Measurements from ENCODE around the gene TRPM4.
"Not testable (repeated sequence)": the region's sequence is repeated elsewhere in the genome, so short reads cannot be mapped to it uniquely, and the experiment has no call there.

The TRPM4 gene

DNA sequence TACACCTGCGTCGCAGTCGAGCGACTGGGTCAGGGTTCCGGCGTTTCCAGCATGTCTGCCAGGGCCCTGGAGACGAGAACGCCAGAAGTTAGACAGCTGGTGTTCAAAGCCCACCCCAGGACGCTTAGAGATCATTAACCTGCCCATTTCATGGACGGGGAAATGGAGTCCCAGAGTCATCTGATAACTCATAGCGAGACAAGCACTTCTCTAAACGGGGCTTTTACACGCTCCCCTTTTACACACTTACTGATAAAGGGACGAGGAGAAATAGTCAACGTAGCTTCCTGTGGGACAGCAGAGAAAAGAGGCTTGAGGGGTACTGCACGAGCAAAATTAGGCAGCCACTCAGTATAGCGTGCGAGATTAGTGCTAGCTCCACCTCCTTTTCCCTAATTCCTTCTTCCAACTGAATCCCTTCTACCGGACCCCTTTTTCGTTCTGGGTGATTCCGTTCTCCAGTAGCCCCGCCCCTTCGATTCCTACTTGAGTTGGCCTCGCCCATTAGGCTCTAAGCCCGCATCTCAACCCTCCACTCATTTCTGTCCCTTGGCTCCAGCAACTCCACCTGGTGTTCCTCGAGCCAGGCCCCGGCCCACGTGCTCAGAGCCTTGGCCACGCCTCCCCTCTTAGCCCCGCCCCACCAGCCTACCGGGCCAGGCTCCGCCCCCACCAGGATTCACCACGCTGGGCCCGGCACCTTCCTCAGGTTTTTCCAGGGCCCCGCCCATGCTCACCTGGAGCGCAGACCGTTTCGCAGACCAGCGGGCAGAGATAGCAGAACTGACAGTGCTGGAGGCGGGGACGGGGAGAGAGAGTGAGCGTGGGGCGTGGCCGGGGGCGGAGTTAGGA, 6.1 kb upstream of the TRPM4 start:
- peak; percentile 46 for DNase-seq (ENCODE audit: low spot score)

DNA sequence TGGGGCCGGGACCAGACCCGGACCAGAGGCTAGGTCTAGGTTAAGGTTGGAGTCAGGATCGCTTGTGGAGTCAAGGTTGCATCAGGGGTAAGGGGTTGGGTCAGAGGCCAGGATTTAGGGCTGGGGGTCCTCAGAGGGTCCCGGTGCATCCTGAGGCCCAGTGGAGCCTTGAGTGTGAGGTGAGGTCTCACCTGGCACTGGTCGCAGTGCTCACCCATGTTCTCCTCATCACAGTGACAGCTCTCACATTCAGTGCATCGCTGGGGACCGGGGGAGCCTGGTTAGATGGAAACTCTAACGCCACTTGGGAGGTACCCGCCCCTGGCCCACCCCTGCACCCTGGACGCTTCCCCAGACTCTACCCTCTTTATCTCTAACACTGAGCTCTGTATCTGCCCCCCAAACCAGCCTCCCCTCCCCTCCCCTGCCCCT, 5.5 kb upstream of the TRPM4 start:
- DNase-seq (ENCODE audit: low spot score), result no peak

GRCh38 chr19:49153167-49153809, 4.3 kb upstream of the TRPM4 start:
- no peak for DNase-seq (ENCODE audit: low spot score)

DNA sequence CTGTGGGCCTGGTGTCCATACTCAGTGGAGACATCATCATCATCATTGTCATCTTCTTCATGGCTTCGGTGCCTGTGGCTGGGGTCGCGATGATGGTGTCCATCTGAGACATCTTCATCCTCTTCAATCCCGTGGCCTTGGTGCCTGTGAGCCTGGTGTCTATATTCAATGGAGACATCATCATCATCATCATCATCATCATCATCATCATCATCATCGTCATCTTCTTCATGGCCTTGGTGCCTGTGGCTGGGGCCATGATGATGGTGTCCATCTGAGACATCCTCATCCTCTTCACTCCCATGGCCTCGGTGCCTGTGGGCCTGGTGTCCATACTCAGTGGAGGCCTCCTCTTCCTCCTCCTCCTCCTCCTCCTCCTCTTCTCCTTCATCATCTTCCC, 3.3 kb upstream of the TRPM4 start:
- no peak for DNase-seq (ENCODE audit: low spot score)

- no peak for DNase-seq (ENCODE audit: low spot score)
These were observed 2.4 kb upstream of the TRPM4 start, which contains the start of gene HRC for GRCh38 chr19:49155005-49155819. Gene HRC, minus strand, starts transcription at chr19:49155396. Its CDS starts 159 bp downstream, at chr19:49155237.

GRCh38 chr19:49155820-49156346, 1.7 kb upstream of the TRPM4 start:
- DNase-seq (ENCODE audit: low spot score), result no peak

DNA sequence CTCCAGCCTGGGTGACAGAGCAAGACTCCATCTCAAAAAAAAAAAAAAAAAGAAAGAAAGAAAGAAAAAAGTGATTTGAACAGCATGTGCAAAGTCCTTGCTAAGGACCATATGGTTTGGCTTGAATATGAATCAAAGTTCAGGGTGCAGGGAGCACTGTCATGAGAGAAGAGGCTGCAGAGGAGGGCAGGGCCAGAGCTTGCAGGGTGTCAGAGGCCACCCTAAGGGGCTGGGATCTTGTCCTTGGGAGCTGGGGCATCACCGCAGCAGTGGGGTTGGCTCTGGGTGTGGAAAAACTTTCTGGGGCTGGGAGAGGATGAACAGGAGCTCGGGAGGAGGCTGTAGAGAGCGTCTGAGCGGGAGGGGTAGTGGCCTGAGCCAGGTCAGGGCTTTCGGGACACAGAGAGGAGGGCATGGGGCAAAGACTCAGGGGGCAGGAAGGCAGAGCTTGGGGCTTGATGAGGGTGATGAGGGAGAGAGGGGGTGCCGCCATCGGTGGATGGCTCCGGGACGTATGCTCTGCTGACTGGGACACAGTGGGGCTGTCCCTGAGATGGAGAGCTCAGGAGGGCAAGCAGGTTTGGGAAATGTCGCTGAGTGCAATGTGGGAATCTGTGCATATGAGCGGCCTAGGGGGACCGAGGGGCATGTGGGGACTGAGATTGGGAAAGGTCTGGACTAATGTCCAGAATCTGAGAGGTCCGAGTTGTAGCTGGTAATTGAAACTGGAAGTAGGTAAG, 3.0 kb downstream of the TRPM4 start:
- DNase-seq (ENCODE audit: low spot score), result no peak

GRCh38 chr19:49161987-49162386, 4.4 kb downstream of the TRPM4 start:
- no peak for DNase-seq (ENCODE audit: low spot score)

DNA sequence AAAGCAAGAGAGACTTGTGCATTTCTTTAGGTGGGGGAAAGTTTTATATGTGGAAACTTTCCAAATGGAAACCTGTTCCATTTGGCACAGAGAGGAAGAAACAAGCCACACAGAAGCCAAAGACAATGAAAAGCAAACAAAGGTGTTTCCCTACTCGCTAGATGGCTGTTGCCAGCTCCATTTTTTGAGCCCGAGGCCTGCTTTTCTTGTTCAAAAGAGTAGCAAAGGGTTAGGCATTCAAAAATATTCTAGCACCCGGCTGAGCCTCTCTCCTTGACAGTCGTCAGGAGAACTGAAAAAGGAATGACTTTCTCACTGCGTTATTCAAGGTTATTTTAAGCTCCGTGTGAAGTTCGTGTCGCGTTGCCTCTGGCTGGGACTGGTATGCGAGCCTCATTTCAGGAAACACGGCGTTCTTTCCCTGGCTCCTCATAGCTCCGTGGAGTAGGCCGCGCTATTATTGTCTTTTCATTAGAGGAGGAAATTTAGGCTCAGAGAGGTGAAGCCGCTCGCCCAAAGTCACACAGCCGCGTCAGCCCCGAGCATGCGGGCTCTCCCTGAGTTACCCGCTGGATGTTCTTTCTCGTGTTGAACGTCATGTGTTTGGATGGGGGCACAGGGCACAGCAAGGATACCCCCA, 7.6 kb downstream of the TRPM4 start:
- no peak for DNase-seq (ENCODE audit: low spot score)

DNA sequence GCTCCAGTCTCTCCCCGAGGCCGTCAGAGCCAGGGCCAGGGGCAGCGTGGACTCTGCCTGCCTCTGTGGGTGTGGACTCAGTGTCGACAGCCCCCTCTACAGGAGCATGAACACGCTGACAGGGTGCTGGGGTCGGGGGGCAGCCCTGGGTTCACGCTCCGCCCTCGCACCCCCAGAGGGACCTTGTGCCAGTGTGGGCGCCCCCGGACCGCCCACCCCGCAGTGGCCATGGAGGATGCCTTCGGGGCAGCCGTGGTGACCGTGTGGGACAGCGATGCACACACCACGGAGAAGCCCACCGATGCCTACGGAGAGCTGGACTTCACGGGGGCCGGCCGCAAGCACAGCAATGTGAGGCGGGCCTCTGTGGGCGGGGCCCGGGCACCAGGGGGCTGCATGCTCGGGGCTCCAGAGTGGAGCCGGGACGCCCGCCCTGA, 8.3 kb downstream of the TRPM4 start:
- DNase-seq (ENCODE audit: low spot score), result no peak

- DNase-seq (ENCODE audit: low spot score), result no peak
These were observed 10.3 kb downstream of the TRPM4 start for GRCh38 chr19:49167857-49168409.

GRCh38 chr19:49168421-49168820, 10.8 kb downstream of the TRPM4 start:
- DNase-seq (ENCODE audit: low spot score), result no peak

DNA sequence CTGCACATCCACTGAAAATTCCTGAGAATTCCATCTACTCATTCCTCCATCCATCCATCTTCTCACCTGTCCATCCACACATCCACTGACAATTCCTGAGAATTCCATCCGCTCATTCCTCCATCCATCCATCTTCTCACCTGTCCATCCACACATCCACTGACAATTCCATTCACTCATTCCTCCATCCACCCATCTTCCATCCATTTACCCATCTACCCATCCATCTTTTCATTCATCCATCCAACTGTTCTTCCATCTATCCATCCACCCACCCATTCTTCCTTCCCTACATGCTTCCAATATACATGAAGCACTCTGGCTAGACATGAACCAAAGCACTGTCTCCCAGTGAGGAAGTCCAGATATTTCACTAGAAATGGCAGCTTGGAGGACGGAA, 15.6 kb downstream of the TRPM4 start:
- DNase-seq (ENCODE audit: low spot score), result no peak

GRCh38 chr19:49180659-49181058, 23.1 kb downstream of the TRPM4 start:
- no peak for DNase-seq (ENCODE audit: low spot score)

- DNase-seq (ENCODE audit: low spot score), result not testable (repeated sequence)
These were observed 24.6 kb downstream of the TRPM4 start for GRCh38 chr19:49182010-49182847.

- no peak for DNase-seq (ENCODE audit: low spot score)
These were observed 25.3 kb downstream of the TRPM4 start for GRCh38 chr19:49182848-49183375.

DNA sequence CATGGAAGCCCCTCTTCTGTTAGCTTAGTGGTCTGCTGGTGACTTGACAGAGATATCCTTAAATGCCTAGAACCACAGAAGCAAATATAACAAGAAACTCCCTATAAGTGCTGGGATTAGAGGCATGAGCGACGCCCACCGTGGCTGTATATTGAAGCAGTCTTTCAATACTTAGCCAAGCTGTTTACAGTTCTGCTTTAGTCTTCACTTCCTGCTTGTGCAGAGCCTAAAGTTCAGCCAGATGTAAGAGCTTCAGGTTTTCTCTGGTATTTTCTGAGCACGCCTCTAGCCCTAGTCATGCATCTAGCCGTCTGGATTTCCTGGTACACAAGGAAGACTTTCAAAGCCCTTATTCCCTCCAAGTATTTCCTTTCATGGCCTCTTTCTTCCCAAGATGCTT, 28.5 kb downstream of the TRPM4 start:
- no peak for DNase-seq (ENCODE audit: low spot score)

DNA sequence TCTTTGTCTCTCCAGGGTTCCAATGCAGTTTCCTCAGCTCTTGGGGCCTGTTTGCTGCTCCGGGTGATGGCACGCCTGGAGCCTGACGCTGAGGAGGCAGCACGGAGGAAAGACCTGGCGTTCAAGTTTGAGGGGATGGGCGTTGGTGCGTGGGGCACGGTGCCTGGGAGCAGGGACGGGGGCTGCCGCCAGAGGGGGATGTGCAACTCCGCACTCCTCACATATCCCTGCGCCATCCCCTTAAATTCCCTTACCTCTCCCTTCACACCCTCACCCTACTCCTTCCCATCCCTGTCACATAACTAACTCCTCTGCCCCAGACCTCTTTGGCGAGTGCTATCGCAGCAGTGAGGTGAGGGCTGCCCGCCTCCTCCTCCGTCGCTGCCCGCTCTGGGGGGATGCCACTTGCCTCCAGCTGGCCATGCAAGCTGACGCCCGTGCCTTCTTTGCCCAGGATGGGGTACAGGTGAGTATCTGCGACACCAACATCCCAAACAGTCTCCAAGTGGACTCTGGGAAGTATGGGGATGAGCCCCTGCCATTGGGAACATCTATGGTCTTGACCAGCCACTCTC, 31.1 kb downstream of the TRPM4 start:
- DNase-seq (ENCODE audit: low spot score), result no peak

DNA sequence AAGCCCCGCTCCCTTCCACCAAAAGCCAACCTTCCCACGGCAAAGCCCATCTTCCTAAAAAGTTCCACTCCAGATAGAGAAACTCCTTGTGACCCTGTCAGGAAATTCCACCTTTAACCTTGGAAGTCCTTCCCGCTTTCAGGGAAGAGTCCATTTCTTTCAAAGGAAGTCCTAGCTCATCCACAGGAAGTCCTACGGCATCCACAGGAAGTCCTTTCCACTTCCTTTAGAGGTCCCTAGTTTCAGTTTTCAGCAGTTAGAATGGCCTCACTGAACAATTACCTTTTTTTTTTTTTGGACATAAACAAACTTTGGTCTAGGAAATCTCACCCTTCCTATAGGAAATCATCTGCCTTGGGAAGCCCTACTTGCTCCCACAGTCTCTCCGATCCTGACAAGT, 31.7 kb downstream of the TRPM4 start:
- DNase-seq (ENCODE audit: low spot score), result no peak

All from hematopoietic multipotent progenitor cell treated with erythropoietin and hydrocortisone succinate and interleukin-3 and kit ligand, for 15 days (in vitro differentiated cells).